Sigmoid colon (tissue), 7 donors: ENCODE measurements around the gene ASXL1. TPM values are rescaled to one million over a fixed set of nuclear protein-coding genes. Genes with fewer than 3 reads are reported as not detected.

Source experiments
- DNase-seq: peaks from one replicate; pipeline ENCODE4 v3.0.0-alpha.2; 2019
- H3K27ac ChIP-seq, 4 donors: fragments of 200-600 bp; sonication (generic); one replicate each; pipeline ENCODE4 v1.5.1; 2016 to 2019; ENCODE audit warnings: mild to moderate bottlenecking in 1 of 4
- H3K27me3 ChIP-seq, 3 donors: fragments of 200-600 bp; sonication (generic); one replicate each; pipeline ENCODE4 v1.5.1; 2019; ENCODE audit warnings: mild to moderate bottlenecking in 1 of 3
- H3K36me3 ChIP-seq, 4 donors: fragments of 200-600 bp; sonication (generic); one replicate each; pipeline ENCODE4 v1.5.1; 2016 to 2019
- H3K4me1 ChIP-seq, 4 donors: fragments of 200-600 bp; sonication (generic); one replicate each; pipeline ENCODE4 v1.5.1; 2017 to 2019
- H3K4me3 ChIP-seq, 4 donors: fragments of 200-600 bp; sonication (generic); one replicate each; pipeline ENCODE4 v1.5.1; 2017 to 2019; ENCODE audit warnings: mild to moderate bottlenecking in 2 of 4, moderate library complexity in 1 of 4
- H3K9me3 ChIP-seq, 4 donors: fragments of 200-600 bp in 3 of 4; sonication (generic) in 3 of 4; one replicate each; pipeline versions ENCODE4 v1.5.1 to v1.6.1; 2013 to 2019
- CTCF ChIP-seq, 4 experiments: fragments of 450-650 bp in 3 of 4; fragments of 200-600 bp in 1 of 4; IDR thresholded peaks; one replicate each; pipeline ENCODE4 v1.5.1; 2016 to 2019; ENCODE audit warnings: antibody characterized with exemption in 4 of 4, mild to moderate bottlenecking in 3 of 4, moderate library complexity in 2 of 4
- EP300 ChIP-seq, 4 donors: sonication (generic); formaldehyde crosslinking; IDR thresholded peaks; one replicate each; pipeline ENCODE4 v1.6.1; 2017; ENCODE audit warnings: antibody characterized with exemption in 4 of 4
- POLR2A ChIP-seq, 2 donors: fragments of 450-650 bp; IDR thresholded peaks; one replicate each; pipeline ENCODE4 v1.6.1; 2016; ENCODE audit warnings: antibody characterized with exemption in 2 of 2, mild to moderate bottlenecking in 2 of 2, moderate library complexity in 2 of 2
- POLR2AphosphoS5 ChIP-seq, 4 donors: sonication (generic); formaldehyde crosslinking; IDR thresholded peaks; one replicate each; pipeline ENCODE4 v1.6.1; 2017; ENCODE audit warnings: antibody characterized with exemption in 4 of 4
- WGBS, 2 donors: extraction: QIAGEN DNeasy Blood & Tissue Kit; methylation state at CpG; one replicate each; pipeline ENCODE4 v1.1.7; 2013; 5-methylcytosine and 5-hydroxymethylcytosine counted together
- intact Hi-C: fragments of 100-400 bp; cut with DNase I; formaldehyde crosslinking; loops from one replicate; pipeline ENCODE4 v1.15.1; 2023
- polyA plus RNA-seq, 3 donors: library from polyadenylated mRNA; stranded (reverse); fragments of 200-250 nt; gene quantifications; one replicate each; pipeline ENCODE4 v1.2.3, GENCODE V29; 2013
- total RNA-seq, 4 donors: library from RNA; depleted of rRNA; stranded (reverse); fragments of >200 nt; gene quantifications; one replicate each; pipeline ENCODE4 v1.1.0, GENCODE V29; 2016
- donor health status: healthy with polysubstance abuse.
- donor health status: Bipolar disorder and iron deficiency.
- donor health status: healthy.

ASXL1 gene
- total and polyA plus RNA-seq, 7 donors: 6.0 to 102 (median 46.7) TPM

GRCh38 chr20:32411955-32412706 lies 54.0 kb downstream of the ASXL1 start:
- Histone ChIP-seq H3K27me3 (no peaks in the 10 kb centered on the region), H3K36me3 (peaks cover 0 to 11% (median 0%) of the 10 kb centered on the region in 4 donors), H3K27ac (no peak overlapping the region), H3K9me3 (no peaks in the 10 kb centered on the region), H3K4me1 (peaks cover 0 to 23% (median 10%) of the 10 kb centered on the region in 4 donors), H3K4me3 (no peak overlapping the region)
- intact Hi-C loops: no loop called here
- WGBS, 2 donors: 58 to 88% methylated on average over 2 of the region's 2 CpGs
- no peak for DNase-seq
- no peak for TF ChIP-seq POLR2A (IDR thresholded peaks at IDR 0.05)
- TF ChIP-seq EP300 (IDR thresholded peaks at IDR 0.05): no peak
- no peak for TF ChIP-seq CTCF (IDR thresholded peaks at IDR 0.05)
- TF ChIP-seq POLR2AphosphoS5 (IDR thresholded peaks at IDR 0.05): no peak

- Histone ChIP-seq H3K27ac (no peak overlapping the region), H3K36me3 (no peaks in the 10 kb centered on the region), H3K4me1 (peaks cover 0 to 28% (median 16%) of the 10 kb centered on the region in 4 donors), H3K27me3 (no peaks in the 10 kb centered on the region), H3K4me3 (no peak overlapping the region), H3K9me3 (no peaks in the 10 kb centered on the region)
- TF ChIP-seq CTCF (IDR thresholded peaks at IDR 0.05) (no peak), EP300 (IDR thresholded peaks at IDR 0.05) (no peak)
- intact Hi-C loops: no loop called here
- 38 to 84% methylated on average over 2 of the region's 2 CpGs for WGBS, 2 donors
- no peak for DNase-seq
These were observed 57.4 kb downstream of the ASXL1 start for GRCh38 chr20:32415494-32415893.

GRCh38 chr20:32416206-32416605 lies 58.1 kb downstream of the ASXL1 start:
- 85 to 88% methylated on average over 2 of the region's 2 CpGs for WGBS, 2 donors
- no peak for TF ChIP-seq POLR2A (IDR thresholded peaks at IDR 0.05)
- no peaks in the 10 kb centered on the region for H3K9me3 ChIP-seq
- no peak overlapping the region for H3K4me3 ChIP-seq
- H3K27me3 ChIP-seq: no peaks in the 10 kb centered on the region
- DNase-seq: no peak
- peaks cover 0 to 34% (median 23%) of the 10 kb centered on the region in 4 donors for H3K4me1 ChIP-seq
- no peaks in the 10 kb centered on the region for H3K36me3 ChIP-seq
- intact Hi-C loops: no loop called here
- H3K27ac ChIP-seq: no peak overlapping the region

- Histone ChIP-seq H3K9me3 (no peaks in the 10 kb centered on the region), H3K4me3 (no peak overlapping the region), H3K36me3 (no peaks in the 10 kb centered on the region), H3K27me3 (no peaks in the 10 kb centered on the region), H3K27ac (no peak overlapping the region), H3K4me1 (peaks cover 0 to 32% (median 26%) of the 10 kb centered on the region in 4 donors)
- no peak for TF ChIP-seq POLR2A (IDR thresholded peaks at IDR 0.05)
- no peak for TF ChIP-seq POLR2AphosphoS5 (IDR thresholded peaks at IDR 0.05)
- no peak for TF ChIP-seq CTCF (IDR thresholded peaks at IDR 0.05)
- no peak for TF ChIP-seq EP300 (IDR thresholded peaks at IDR 0.05)
- no peak for DNase-seq
- 86 to 87% methylated on average over 2 of the region's 2 CpGs for WGBS, 2 donors
- intact Hi-C loops: no loop called here
These were observed 60.2 kb downstream of the ASXL1 start for GRCh38 chr20:32418376-32418775.

- 81 to 82% methylated on average over 2 of the region's 2 CpGs for WGBS, 2 donors
- Histone ChIP-seq H3K4me3 (no peak overlapping the region), H3K36me3 (no peaks in the 10 kb centered on the region), H3K27ac (no peak overlapping the region), H3K27me3 (no peaks in the 10 kb centered on the region), H3K4me1 (peaks cover 0 to 18% (median 13%) of the 10 kb centered on the region in 4 donors), H3K9me3 (no peaks in the 10 kb centered on the region)
- TF ChIP-seq POLR2AphosphoS5 (IDR thresholded peaks at IDR 0.05) (no peak), EP300 (IDR thresholded peaks at IDR 0.05) (no peak), POLR2A (IDR thresholded peaks at IDR 0.05) (no peak), CTCF (IDR thresholded peaks at IDR 0.05) (no peak)
- no peak for DNase-seq
- intact Hi-C loops: no loop called here
These were observed 63.2 kb downstream of the ASXL1 start for GRCh38 chr20:32421290-32421689.
